ENCODE measurements around the gene ZFP37.
"Not testable (repeated sequence)": the region's sequence is repeated elsewhere in the genome, so short reads cannot be mapped to it uniquely, and the experiment has no call there.

Gene ZFP37

GRCh38 chr9:113056191-113057106, at the start of gene ZFP37:
ZFP37 (minus strand) TSS chr9:113056724; CDS start chr9:113056688, 36 bp downstream.
- peak; percentile 48 to 61 for DNase-seq (ENCODE audit: low read depth in 2 of 2)

GRCh38 chr9:113105345-113105744, 48.8 kb upstream of the ZFP37 start:
- not testable (repeated sequence) for DNase-seq (ENCODE audit: low read depth in 2 of 2)

GRCh38 chr9:113095561-113095960, 39.0 kb upstream of the ZFP37 start:
- no peak for DNase-seq (ENCODE audit: low read depth in 2 of 2)

GRCh38 chr9:113089924-113090323, 33.4 kb upstream of the ZFP37 start:
- not testable (repeated sequence) for DNase-seq (ENCODE audit: low read depth in 2 of 2)

GRCh38 chr9:113089143-113089505, 32.6 kb upstream of the ZFP37 start:
- DNase-seq (ENCODE audit: low read depth in 2 of 2) = not testable (repeated sequence)

GRCh38 chr9:113088456-113089142, 32.1 kb upstream of the ZFP37 start:
- DNase-seq (ENCODE audit: low read depth in 2 of 2) = not testable (repeated sequence)

- not testable (repeated sequence) for DNase-seq (ENCODE audit: low read depth in 2 of 2)
These were observed 6.4 kb upstream of the ZFP37 start for GRCh38 chr9:113062932-113063310.

GRCh38 chr9:113062256-113062931, 5.9 kb upstream of the ZFP37 start:
- DNase-seq (ENCODE audit: low read depth in 2 of 2) = not testable (repeated sequence)

GRCh38 chr9:113061072-113061850, 4.7 kb upstream of the ZFP37 start:
- DNase-seq (ENCODE audit: low read depth in 2 of 2) = not testable (repeated sequence)

GRCh38 chr9:113059581-113060284, 3.2 kb upstream of the ZFP37 start:
- not testable (repeated sequence) for DNase-seq (ENCODE audit: low read depth in 2 of 2)

- DNase-seq (ENCODE audit: low read depth in 2 of 2) = no peak
These were observed 669 bp upstream of the ZFP37 start for GRCh38 chr9:113057193-113057592.

- no peak for DNase-seq (ENCODE audit: low read depth in 2 of 2)
These were observed 13.5 kb downstream of the ZFP37 start for GRCh38 chr9:113042884-113043657.

- DNase-seq (ENCODE audit: low read depth in 2 of 2) = no peak
These were observed 30.3 kb downstream of the ZFP37 start for GRCh38 chr9:113026200-113026599.

GRCh38 chr9:113018247-113018646, 38.3 kb downstream of the ZFP37 start:
- no peak for DNase-seq (ENCODE audit: low read depth in 2 of 2)

- no peak for DNase-seq (ENCODE audit: low read depth in 2 of 2)
These were observed 44.0 kb downstream of the ZFP37 start for GRCh38 chr9:113012492-113012891.

- DNase-seq (ENCODE audit: low read depth in 2 of 2) = peak in 1 of 2 donors; percentile 6
These were observed 44.6 kb downstream of the ZFP37 start, which contains the start of gene ZNF883 for GRCh38 chr9:113011911-113012381. ZNF883 (minus strand) TSS chr9:113012192.

- no peak for DNase-seq (ENCODE audit: low read depth in 2 of 2)
These were observed 50.7 kb downstream of the ZFP37 start for GRCh38 chr9:113005777-113006176.

- no peak for DNase-seq (ENCODE audit: low read depth in 2 of 2)
These were observed 59.1 kb downstream of the ZFP37 start for GRCh38 chr9:112997236-112997941.
